ENCODE data around the gene SGSM1. TPM values are rescaled to one million over a fixed set of nuclear protein-coding genes. Genes with fewer than 3 reads are reported as not detected.

The SGSM1 gene
- total and polyA plus RNA-seq, 4 donors: 0.50 to 9.5 (median 7.5) TPM

- Histone ChIP-seq H3K4me1 (ENCODE audit: control insufficient read depth in 1 of 2, insufficient read depth in 2 of 2, low read length in 2 of 2) (no peaks in the 10 kb centered on the region), H3K4me3 (ENCODE audit: low read length in 2 of 2) (no peak overlapping the region), H3K36me3 (ENCODE audit: control insufficient read depth in 1 of 2, insufficient read depth in 2 of 2, low read length in 1 of 2) (no peaks in the 10 kb centered on the region), H3K27me3 (ENCODE audit: control insufficient read depth in 1 of 2, insufficient read depth in 2 of 2, low read length in 1 of 2) (no peaks in the 10 kb centered on the region), H3K9me3 (ENCODE audit: control insufficient read depth, low read length) (no peaks in the 10 kb centered on the region), H3K27ac (ENCODE audit: low read depth in 1 of 2, low read length in 2 of 2) (no peak overlapping the region)
- intact Hi-C loops (cut with DNase I): no loop called here
- ATAC-seq (ENCODE audit: low FRiP score) (peak; percentile 13), DNase-seq (no peak)
- 86 to 88% methylated on average over 3 of the region's 3 CpGs for WGBS, 2 donors
Observed at GRCh38 chr22:24964441-24964840, 158.4 kb downstream of the SGSM1 start.

GRCh38 chr22:24965822-24966626 is 160.0 kb downstream of the SGSM1 start:
- H3K4me3 ChIP-seq (ENCODE audit: low read length in 2 of 2): no peak overlapping the region
- intact Hi-C loops (cut with DNase I): no loop called here
- no peak for DNase-seq
- no peaks in the 10 kb centered on the region for H3K4me1 ChIP-seq (ENCODE audit: control insufficient read depth in 1 of 2, insufficient read depth in 2 of 2, low read length in 2 of 2)
- no peaks in the 10 kb centered on the region for H3K9me3 ChIP-seq (ENCODE audit: control insufficient read depth, low read length)
- no peak overlapping the region for H3K27ac ChIP-seq (ENCODE audit: low read depth in 1 of 2, low read length in 2 of 2)
- H3K27me3 ChIP-seq (ENCODE audit: control insufficient read depth in 1 of 2, insufficient read depth in 2 of 2, low read length in 1 of 2): no peaks in the 10 kb centered on the region
- H3K36me3 ChIP-seq (ENCODE audit: control insufficient read depth in 1 of 2, insufficient read depth in 2 of 2, low read length in 1 of 2): no peaks in the 10 kb centered on the region
- 80 to 83% methylated on average over 9 of the region's 9 CpGs for WGBS, 2 donors
- ATAC-seq (ENCODE audit: low FRiP score): peak; percentile 58

- intact Hi-C loops (cut with DNase I): no loop called here
- Histone ChIP-seq H3K36me3 (ENCODE audit: control insufficient read depth in 1 of 2, insufficient read depth in 2 of 2, low read length in 1 of 2) (no peaks in the 10 kb centered on the region), H3K4me3 (ENCODE audit: low read length in 2 of 2) (no peak overlapping the region), H3K27ac (ENCODE audit: low read depth in 1 of 2, low read length in 2 of 2) (no peak overlapping the region), H3K9me3 (ENCODE audit: control insufficient read depth, low read length) (no peaks in the 10 kb centered on the region), H3K4me1 (ENCODE audit: control insufficient read depth in 1 of 2, insufficient read depth in 2 of 2, low read length in 2 of 2) (no peaks in the 10 kb centered on the region), H3K27me3 (ENCODE audit: control insufficient read depth in 1 of 2, insufficient read depth in 2 of 2, low read length in 1 of 2) (no peaks in the 10 kb centered on the region)
- WGBS, 2 donors: 77 to 85% methylated on average over 8 of the region's 8 CpGs
- DNase-seq (no peak), ATAC-seq (ENCODE audit: low FRiP score) (no peak)
Observed at GRCh38 chr22:24968066-24968561, 162.1 kb downstream of the SGSM1 start.

- DNase-seq: peak in 1 of 2 donors; percentile 77
Observed at GRCh38 chr22:24969560-24970301, 163.7 kb downstream of the SGSM1 start.

GRCh38 chr22:24972369-24972768 is 166.4 kb downstream of the SGSM1 start:
- ATAC-seq (ENCODE audit: low FRiP score): no peak

More at GRCh38 chr22:24969560-24970301, 163.7 kb downstream of the SGSM1 start:
- H3K27ac ChIP-seq (ENCODE audit: low read depth in 1 of 2, low read length in 2 of 2): no peak overlapping the region
- no peaks in the 10 kb centered on the region for H3K9me3 ChIP-seq (ENCODE audit: control insufficient read depth, low read length)
- no peaks in the 10 kb centered on the region for H3K27me3 ChIP-seq (ENCODE audit: control insufficient read depth in 1 of 2, insufficient read depth in 2 of 2, low read length in 1 of 2)
- intact Hi-C loops (cut with DNase I): no loop called here
- H3K4me3 ChIP-seq (ENCODE audit: low read length in 2 of 2): no peak overlapping the region
- peak; percentile 61 for ATAC-seq (ENCODE audit: low FRiP score)
- H3K36me3 ChIP-seq (ENCODE audit: control insufficient read depth in 1 of 2, insufficient read depth in 2 of 2, low read length in 1 of 2): no peaks in the 10 kb centered on the region
- no peaks in the 10 kb centered on the region for H3K4me1 ChIP-seq (ENCODE audit: control insufficient read depth in 1 of 2, insufficient read depth in 2 of 2, low read length in 2 of 2)
- 42 to 45% methylated on average over 12 of the region's 12 CpGs for WGBS, 2 donors

GRCh38 chr22:24973872-24974271 is 167.9 kb downstream of the SGSM1 start:
- no peak for ATAC-seq (ENCODE audit: low FRiP score)
- Histone ChIP-seq H3K27ac (ENCODE audit: low read depth in 1 of 2, low read length in 2 of 2) (no peak overlapping the region), H3K4me1 (ENCODE audit: control insufficient read depth in 1 of 2, insufficient read depth in 2 of 2, low read length in 2 of 2) (no peaks in the 10 kb centered on the region), H3K9me3 (ENCODE audit: control insufficient read depth, low read length) (no peaks in the 10 kb centered on the region), H3K27me3 (ENCODE audit: control insufficient read depth in 1 of 2, insufficient read depth in 2 of 2, low read length in 1 of 2) (no peaks in the 10 kb centered on the region), H3K4me3 (ENCODE audit: low read length in 2 of 2) (no peak overlapping the region), H3K36me3 (ENCODE audit: control insufficient read depth in 1 of 2, insufficient read depth in 2 of 2, low read length in 1 of 2) (no peaks in the 10 kb centered on the region)
- WGBS, 2 donors: 91 to 92% methylated on average over 6 of the region's 6 CpGs
- intact Hi-C loops (cut with DNase I): no loop called here
- DNase-seq: no peak

More at GRCh38 chr22:24972369-24972768, 166.4 kb downstream of the SGSM1 start:
- H3K4me1 ChIP-seq (ENCODE audit: control insufficient read depth in 1 of 2, insufficient read depth in 2 of 2, low read length in 2 of 2): no peaks in the 10 kb centered on the region
- no peak overlapping the region for H3K27ac ChIP-seq (ENCODE audit: low read depth in 1 of 2, low read length in 2 of 2)
- no peak for DNase-seq
- 94 to 97% methylated on average over 2 of the region's 2 CpGs for WGBS, 2 donors
- H3K9me3 ChIP-seq (ENCODE audit: control insufficient read depth, low read length): no peaks in the 10 kb centered on the region
- H3K27me3 ChIP-seq (ENCODE audit: control insufficient read depth in 1 of 2, insufficient read depth in 2 of 2, low read length in 1 of 2): no peaks in the 10 kb centered on the region
- no peak overlapping the region for H3K4me3 ChIP-seq (ENCODE audit: low read length in 2 of 2)
- intact Hi-C loops (cut with DNase I): no loop called here
- no peaks in the 10 kb centered on the region for H3K36me3 ChIP-seq (ENCODE audit: control insufficient read depth in 1 of 2, insufficient read depth in 2 of 2, low read length in 1 of 2)

- intact Hi-C loops (cut with DNase I): no loop called here
- ATAC-seq (ENCODE audit: low FRiP score) (no peak), DNase-seq (no peak)
- 94 to 95% methylated on average over 5 of the region's 5 CpGs for WGBS, 2 donors
- H3K9me3 ChIP-seq (ENCODE audit: control insufficient read depth, low read length): no peaks in the 10 kb centered on the region
- H3K4me3 ChIP-seq (ENCODE audit: low read length in 2 of 2): no peak overlapping the region
- no peaks in the 10 kb centered on the region for H3K27me3 ChIP-seq (ENCODE audit: control insufficient read depth in 1 of 2, insufficient read depth in 2 of 2, low read length in 1 of 2)
- H3K36me3 ChIP-seq (ENCODE audit: control insufficient read depth in 1 of 2, insufficient read depth in 2 of 2, low read length in 1 of 2): no peaks in the 10 kb centered on the region
- H3K4me1 ChIP-seq (ENCODE audit: control insufficient read depth in 1 of 2, insufficient read depth in 2 of 2, low read length in 2 of 2): no peaks in the 10 kb centered on the region
- H3K27ac ChIP-seq (ENCODE audit: low read depth in 1 of 2, low read length in 2 of 2): no peak overlapping the region
Observed at GRCh38 chr22:24975125-24975640, 169.2 kb downstream of the SGSM1 start.

- H3K27ac ChIP-seq (ENCODE audit: low read depth in 1 of 2, low read length in 2 of 2): no peak overlapping the region
- DNase-seq (peak; percentile 64 to 81), ATAC-seq (ENCODE audit: low FRiP score) (peak; percentile 66)
- H3K4me1 ChIP-seq (ENCODE audit: control insufficient read depth in 1 of 2, insufficient read depth in 2 of 2, low read length in 2 of 2): no peaks in the 10 kb centered on the region
- H3K36me3 ChIP-seq (ENCODE audit: control insufficient read depth in 1 of 2, insufficient read depth in 2 of 2, low read length in 1 of 2): no peaks in the 10 kb centered on the region
- no peaks in the 10 kb centered on the region for H3K9me3 ChIP-seq (ENCODE audit: control insufficient read depth, low read length)
- no peak overlapping the region for H3K4me3 ChIP-seq (ENCODE audit: low read length in 2 of 2)
- no peaks in the 10 kb centered on the region for H3K27me3 ChIP-seq (ENCODE audit: control insufficient read depth in 1 of 2, insufficient read depth in 2 of 2, low read length in 1 of 2)
- intact Hi-C loops (cut with DNase I): no loop called here
- 35 to 41% methylated on average over 11 of the region's 11 CpGs for whole genome bisulfite sequencing, 2 donors
Observed at GRCh38 chr22:24975813-24976341, 169.9 kb downstream of the SGSM1 start.
